SU-DHL-6 (cell line): ENCODE results near the gene PABPC5.

Source experiments
- CTCF ChIP-seq: fragments of 200-600 bp; sonication (generic); IDR thresholded peaks from one replicate; pipeline ENCODE4 v1.5.1; 2017; ENCODE audit warnings: antibody characterized with exemption, mild to moderate bottlenecking, low read length, moderate library complexity; ENCODE audit not compliant: insufficient read depth, poor library complexity, severe bottlenecking
- EZH2phosphoT487 ChIP-seq: fragments of 200-600 bp; sonication (generic), shearing (Covaris generic); conservative IDR thresholded peaks from 2 replicates; pipeline ENCODE4 v1.6.1; 2018; ENCODE audit warnings: mild to moderate bottlenecking, antibody characterized with exemption, low read length, moderate library complexity, mixed read lengths

GRCh38 chrX:91434351-91435168, at the start of gene PABPC5:
- no peak for TF ChIP-seq CTCF
- TF ChIP-seq EZH2phosphoT487, result no peak
